ENCODE measurements around the gene STAC. TPM values are rescaled to one million over a fixed set of nuclear protein-coding genes. Genes with fewer than 3 reads are reported as not detected.

The STAC gene
- total and polyA plus RNA-seq, 9 of the 15 experiments (the other 6 are each of a cell fraction or from before 2014, with no cell fraction given), result 0.11 TPM; not detected in 8

DNA sequence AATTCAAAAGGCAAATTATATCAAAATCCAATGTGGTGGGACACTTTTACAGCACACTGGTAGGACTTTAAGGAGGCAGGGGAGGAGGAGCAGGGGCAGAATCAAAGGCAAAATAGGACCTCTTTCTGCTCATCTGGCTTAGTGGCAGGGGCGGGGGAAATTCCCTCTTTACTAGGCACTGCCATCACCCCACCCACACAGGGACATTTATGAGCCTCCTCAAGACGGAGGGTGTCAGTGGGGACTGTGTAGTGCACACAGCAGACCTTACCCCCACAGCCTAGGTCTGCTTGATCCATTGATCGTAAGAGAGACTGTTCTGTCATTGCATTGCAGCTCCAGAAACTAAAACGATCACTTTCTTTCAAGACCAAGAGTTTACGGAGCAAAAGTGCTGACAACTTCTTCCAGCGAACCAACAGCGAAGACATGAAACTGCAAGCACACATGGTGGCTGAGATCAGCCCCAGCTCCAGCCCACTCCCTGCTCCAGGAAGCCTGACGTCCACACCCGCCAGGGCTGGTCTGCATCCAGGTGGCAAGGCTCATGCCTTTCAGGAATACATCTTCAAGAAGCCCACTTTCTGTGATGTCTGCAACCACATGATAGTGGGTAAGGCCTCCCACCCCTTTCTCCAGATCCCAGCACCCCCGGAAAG, 62.9 kb downstream of the STAC start:
- Histone ChIP-seq H3K27ac (ENCODE audit: extremely low read depth, low read depth, low read length) (no peak overlapping the region), H3K9ac (ENCODE audit: insufficient read depth in 1 of 2, low read depth in 2 of 2, low read length in 2 of 2) (no peak overlapping the region), H3K4me3 (no peak overlapping the region), H3K4me1 (replicated peaks in 1 of 2; ENCODE audit: control insufficient read depth in 2 of 2, insufficient read depth in 2 of 2, low read length in 2 of 2) (no peaks in the 10 kb centered on the region), H3K27me3 (ENCODE audit: control insufficient read depth in 2 of 2, insufficient read depth in 2 of 2, low read length in 2 of 2) (no peaks in the 10 kb centered on the region), H3K36me3 (ENCODE audit: control insufficient read depth, insufficient read depth, low read length) (no peaks in the 10 kb centered on the region), H3K9me1 (ENCODE audit: control insufficient read depth, insufficient read depth, low read length) (no peaks in the 10 kb centered on the region), H3K79me2 (ENCODE audit: control insufficient read depth, insufficient read depth, low read length) (no peaks in the 10 kb centered on the region), H2AFZ (ENCODE audit: low read depth, low read length) (no peak overlapping the region), H4K20me1 (replicated peaks; ENCODE audit: control insufficient read depth, insufficient read depth, low read length) (no peaks in the 10 kb centered on the region), H3K9me3 (replicated peaks; ENCODE audit: control insufficient read depth, insufficient read depth, low read depth, low read length) (no peaks in the 10 kb centered on the region), H3K4me2 (ENCODE audit: insufficient read depth, low read length) (no peak overlapping the region)
- FAIRE-seq (no peak), DNase-seq (ENCODE audit: extremely low read depth in 1 of 4, low spot score in 3 of 4) (no peak), ATAC-seq (no peak)
- WGBS (ENCODE audit: insufficient coverage, low coverage, missing lambda C conversion rate), result 3% methylated on average over 10 of the region's 10 CpGs
- ChIA-PET POLR2A (no interaction called here), CTCF (ENCODE audit: low intra/inter-chr PET ratio) (no interaction called here)
- in situ Hi-C loops (cut with MboI) (no loop called here), intact Hi-C loops (cut with micrococcal nuclease) (no loop called here)
- BruUV-seq (replicated peaks), result no TSS peak
- TF ChIP-seq ZNF143 (CRISPR knock-in tag; IDR thresholded peaks at IDR 0.05) (no peak), WHSC1 (IDR thresholded peaks at IDR 0.05; ENCODE audit: low read length) (no peak), CREM (IDR thresholded peaks at IDR 0.05; ENCODE audit: low read depth) (no peak), PRPF4 (IDR thresholded peaks at IDR 0.05; ENCODE audit: insufficient read depth, low read depth, low read length, poor library complexity, severe bottlenecking) (no peak), NONO (IDR thresholded peaks at IDR 0.05; ENCODE audit: low read depth in 2 of 2, low read length in 1 of 2) (no peak), SMAD1 (IDR thresholded peaks at IDR 0.05; ENCODE audit: low read depth, low read length, partially characterized antibody) (no peak), HMGN3 (IDR thresholded peaks at IDR 0.05; ENCODE audit: borderline replicate concordance, extremely low read depth, insufficient read length, low read depth, low read length) (no peak), ILF3 (IDR thresholded peaks at IDR 0.05; ENCODE audit: borderline replicate concordance) (no peak), ZNF551 (CRISPR knock-in tag; IDR thresholded peaks at IDR 0.05) (no peak), CSDE1 (IDR thresholded peaks at IDR 0.05) (no peak)
- TF ChIP-seq, protein P1, sequence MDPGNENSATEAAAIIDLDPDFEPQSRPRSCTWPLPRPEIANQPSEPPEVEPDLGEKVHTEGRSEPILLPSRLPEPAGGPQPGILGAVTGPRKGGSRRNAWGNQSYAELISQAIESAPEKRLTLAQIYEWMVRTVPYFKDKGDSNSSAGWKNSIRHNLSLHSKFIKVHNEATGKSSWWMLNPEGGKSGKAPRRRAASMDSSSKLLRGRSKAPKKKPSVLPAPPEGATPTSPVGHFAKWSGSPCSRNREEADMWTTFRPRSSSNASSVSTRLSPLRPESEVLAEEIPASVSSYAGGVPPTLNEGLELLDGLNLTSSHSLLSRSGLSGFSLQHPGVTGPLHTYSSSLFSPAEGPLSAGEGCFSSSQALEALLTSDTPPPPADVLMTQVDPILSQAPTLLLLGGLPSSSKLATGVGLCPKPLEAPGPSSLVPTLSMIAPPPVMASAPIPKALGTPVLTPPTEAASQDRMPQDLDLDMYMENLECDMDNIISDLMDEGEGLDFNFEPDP (CRISPR knock-in tag; IDR thresholded peaks at IDR 0.05), result no peak
- TF ChIP-seq, protein P2, sequence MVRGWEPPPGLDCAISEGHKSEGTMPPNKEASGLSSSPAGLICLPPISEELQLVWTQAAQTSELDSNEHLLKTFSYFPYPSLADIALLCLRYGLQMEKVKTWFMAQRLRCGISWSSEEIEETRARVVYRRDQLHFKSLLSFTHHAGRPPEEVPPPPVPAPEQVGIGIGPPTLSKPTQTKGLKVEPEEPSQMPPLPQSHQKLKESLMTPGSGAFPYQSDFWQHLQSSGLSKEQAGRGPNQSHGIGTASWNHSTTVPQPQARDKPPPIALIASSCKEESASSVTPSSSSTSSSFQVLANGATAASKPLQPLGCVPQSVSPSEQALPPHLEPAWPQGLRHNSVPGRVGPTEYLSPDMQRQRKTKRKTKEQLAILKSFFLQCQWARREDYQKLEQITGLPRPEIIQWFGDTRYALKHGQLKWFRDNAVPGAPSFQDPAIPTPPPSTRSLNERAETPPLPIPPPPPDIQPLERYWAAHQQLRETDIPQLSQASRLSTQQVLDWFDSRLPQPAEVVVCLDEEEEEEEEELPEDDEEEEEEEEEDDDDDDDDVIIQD (CRISPR knock-in tag; IDR thresholded peaks at IDR 0.05), result no peak

Measured in K562 (cell line).